Endothelial cell of umbilical vein (primary cell): ENCODE results near the gene GNPDA1. TPM values are rescaled to one million over a fixed set of nuclear protein-coding genes. Genes with fewer than 3 reads are reported as not detected.
A peak's percentile ranks its signal among the peaks of the same experiment; 100 is the strongest.

Experiments used
- BruUV-seq: library from RNA; stranded (reverse); fragments of 400-500 nt; replicated peaks from 2 replicates; lab custom pipeline; 2021; lab: Mats Ljungman, UMichigan
- CTCF ChIA-PET: fragments of 300-600, 350-600 bp; sonication (Branson Sonifier 250); formaldehyde crosslinking; loops from one replicate; lab custom pipeline; 2021; ENCODE audit warnings: antibody characterized with exemption, inconsistent platforms; lab: Charles Lee
- POLR2A ChIA-PET: fragments of 300-600, 350-600 bp; sonication (Branson Sonifier 250); formaldehyde crosslinking; loops from one replicate; lab custom pipeline; 2021; ENCODE audit warnings: antibody characterized with exemption, inconsistent platforms; lab: Charles Lee
- DNase-seq: peaks from one replicate; pipeline ENCODE4 v3.0.0-alpha.2; 2011; ENCODE audit warnings: low read depth, low spot score
- FAIRE-seq: peaks from 2 replicates; lab custom pipeline; 2011; peaks lifted over from hg19 to GRCh38; lab: Jason Lieb, UNC
- H2AFZ ChIP-seq: 2 replicates; pipeline ENCODE4 v1.6.0; 2012; ENCODE audit warnings: low read depth, low read length, control low read depth, inconsistent platforms
- H3K27ac ChIP-seq: 2 replicates; pipeline ENCODE4 v1.5.1; 2011; ENCODE audit warnings: low read depth, mild to moderate bottlenecking, control low read depth, low read length, moderate library complexity; ENCODE audit not compliant: insufficient read depth
- H3K27me3 ChIP-seq, 2 experiments: 2 replicates each; pipeline versions ENCODE4 v1.6.0 to v1.6.1; 2011; ENCODE audit warnings: low read length in 2 of 2, mixed read lengths in 1 of 2; ENCODE audit not compliant: control insufficient read depth in 2 of 2, insufficient read depth in 2 of 2
- H3K36me3 ChIP-seq, 2 experiments: 2 replicates in 1 of 2; 3 replicates in 1 of 2; pipeline ENCODE4 v1.5.1; 2011; ENCODE audit warnings: low read length in 2 of 2, mild to moderate bottlenecking in 1 of 2, moderate library complexity in 1 of 2; ENCODE audit not compliant: control insufficient read depth in 2 of 2, insufficient read depth in 2 of 2; ENCODE audit errors: extremely low read depth in 1 of 2
- H3K4me1 ChIP-seq: 3 replicates; pipeline ENCODE4 v1.5.1; 2011; ENCODE audit warnings: mild to moderate bottlenecking, low read length; ENCODE audit not compliant: control insufficient read depth, insufficient read depth; ENCODE audit errors: extremely low read depth
- H3K4me2 ChIP-seq: 2 replicates; pipeline ENCODE4 v1.6.1; 2011; ENCODE audit warnings: low read length, control low read depth, mixed read lengths; ENCODE audit not compliant: insufficient read depth
- H3K4me3 ChIP-seq, 3 experiments: fragments of 200-600 bp in 1 of 3; sonication (generic), shearing (Covaris generic) in 1 of 3; replicated peaks in 1 of 3; 2 replicates each; pipeline ENCODE4 v1.5.1; 2011 to 2016; ENCODE audit warnings: control low read depth in 3 of 3, low read length in 3 of 3, mild to moderate bottlenecking in 2 of 3, inconsistent platforms in 1 of 3, low read depth in 1 of 3, moderate library complexity in 1 of 3; ENCODE audit not compliant: insufficient read depth in 1 of 3
- H3K79me2 ChIP-seq: 2 replicates; pipeline ENCODE4 v1.6.0; 2012; ENCODE audit warnings: low read length, inconsistent platforms; ENCODE audit not compliant: control insufficient read depth, insufficient read depth
- H3K9ac ChIP-seq: replicated peaks from 2 replicates; pipeline ENCODE3; 2011; ENCODE audit warnings: low read length, control low read depth; ENCODE audit not compliant: insufficient read depth; ENCODE audit errors: extremely low read depth
- H3K9me1 ChIP-seq: replicated peaks from 3 replicates; pipeline ENCODE4 v1.6.0; 2011; ENCODE audit warnings: mild to moderate bottlenecking, low read length; ENCODE audit not compliant: control insufficient read depth, insufficient read depth; ENCODE audit errors: extremely low read depth
- H3K9me3 ChIP-seq: replicated peaks from 2 replicates; pipeline ENCODE4 v1.5.1; 2012; ENCODE audit warnings: low read length, inconsistent platforms; ENCODE audit not compliant: control insufficient read depth, insufficient read depth
- H4K20me1 ChIP-seq: replicated peaks from 2 replicates; pipeline ENCODE3; 2011; ENCODE audit warnings: mild to moderate bottlenecking, low read length; ENCODE audit not compliant: control insufficient read depth, insufficient read depth; ENCODE audit errors: extremely low read depth
- EZH2 ChIP-seq: IDR thresholded peaks from 2 replicates; pipeline ENCODE4 v1.6.1; 2012; ENCODE audit warnings: borderline replicate concordance, low read depth, mild to moderate bottlenecking, moderate library complexity, low read length, inconsistent platforms; ENCODE audit not compliant: severe bottlenecking
- FOS ChIP-seq: IDR thresholded peaks from 2 replicates; pipeline ENCODE4 v1.6.1; 2011; ENCODE audit warnings: mild to moderate bottlenecking, low read length, moderate library complexity, borderline replicate concordance; ENCODE audit not compliant: insufficient read depth
- JUN ChIP-seq: IDR thresholded peaks from 2 replicates; pipeline ENCODE4 v1.6.1; 2011; ENCODE audit warnings: borderline replicate concordance, low read depth; ENCODE audit not compliant: insufficient read length, insufficient read depth
- POLR2A ChIP-seq: IDR thresholded peaks from 2 replicates; pipeline ENCODE4 v1.6.1; 2012; ENCODE audit warnings: low read depth, mild to moderate bottlenecking, control low read depth, low read length
- dilution Hi-C: fragments of 300-500 bp; cut with MboI; formaldehyde crosslinking; loops from one replicate; pipeline ENCODE4 v1.15.0; 2019; ENCODE audit warnings: low sequenced_read_pairs; ENCODE audit not compliant: extremely low pct_ligation_motif_present
- intact Hi-C: fragments of 100-400 bp; cut with micrococcal nuclease; formaldehyde crosslinking; loops from one replicate; pipeline ENCODE4 v1.10.0; 2022
- polyA plus RNA-seq, 4 experiments: library from polyadenylated mRNA; depleted of rRNA in 3 of 4; stranded (reverse) in 3 of 4; unstranded in 1 of 4; fragments of >200 nt; gene quantifications; 2 replicates each; pipeline versions ENCODE4 v1.2.1 to v1.2.3, GENCODE V29; 2011 to 2012; ENCODE audit warnings: missing spikeins in 1 of 4
- total RNA-seq: library from RNA; stranded (reverse); gene quantifications from 2 replicates; pipeline ENCODE4 v1.2.3, GENCODE V29; 2021
- TF ChIP-seq, protein P1 (sequence below), 2 donors: IDR thresholded peaks; 1 replicate in 1 of 2; 2 replicates in 1 of 2; pipeline ENCODE4 v1.5.1; 2011; ENCODE audit warnings: low read length in 2 of 2, mild to moderate bottlenecking in 2 of 2, moderate library complexity in 2 of 2, control low read depth in 1 of 2, inconsistent platforms in 1 of 2, low read depth in 1 of 2; ENCODE audit not compliant: insufficient read depth in 1 of 2; ENCODE audit errors: extremely low read depth in 1 of 2

Gene GNPDA1
- total and polyA plus RNA-seq, 2 donors (not counting 3 experiments of a cell fraction or from before 2014, with no cell fraction given): 22.5 to 49.3 TPM

DNA sequence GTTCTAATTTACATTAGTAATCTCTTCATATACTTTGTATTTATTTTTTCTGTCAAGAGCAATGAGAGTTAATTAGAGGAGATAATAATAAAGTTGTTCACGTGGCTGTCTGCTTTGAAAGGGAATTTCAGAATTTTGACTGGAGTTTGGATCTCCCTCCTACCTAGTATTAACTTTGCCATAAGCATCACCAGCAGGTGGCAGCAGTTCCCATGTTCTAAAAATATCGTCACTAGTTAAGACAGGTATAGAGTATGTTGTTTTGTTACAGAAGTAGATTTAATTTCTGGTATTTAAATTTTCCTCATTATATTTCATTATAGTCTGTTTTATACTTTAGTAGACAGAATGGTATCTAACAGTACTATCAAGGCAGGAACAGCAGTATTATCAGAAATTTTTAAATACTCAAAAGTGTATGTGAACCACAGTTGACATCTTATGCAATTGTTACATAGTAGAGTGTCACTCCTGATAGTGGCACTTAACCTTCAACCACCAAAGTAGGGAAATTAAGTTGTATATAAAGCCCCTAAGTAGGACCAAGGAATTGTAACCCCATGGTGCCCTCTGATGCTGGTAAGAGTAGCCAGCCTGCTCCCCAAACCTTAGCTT is 20.4 kb downstream of the GNPDA1 start:
- no TSS peak for BruUV-seq
- Histone ChIP-seq H4K20me1 (no peaks in the 10 kb centered on the region), H3K4me1 (no peaks in the 10 kb centered on the region), H3K4me3 (no peak overlapping the region), H3K79me2 (no peaks in the 10 kb centered on the region), H2AFZ (no peak overlapping the region), H3K9me1 (no peaks in the 10 kb centered on the region), H3K27ac (no peak overlapping the region), H3K4me2 (no peak overlapping the region), H3K36me3 (peaks cover 4 to 17% of the 10 kb centered on the region in 2 experiments), H3K27me3 (no peaks in the 10 kb centered on the region), H3K9me3 (no peaks in the 10 kb centered on the region), H3K9ac (no peak overlapping the region)
- ChIA-PET POLR2A (interaction anchor here (1.0 kb wide), 1 partner anchor 151 kb away, joined by 7 read pairs; no protein-coding TSS in a partner anchor), CTCF (interaction anchor here (2.5 to 4.8 kb wide), 7 partner anchors 8 to 301 kb away, joined by 13 to 93 read pairs (median 22); partner anchors contain the start of gene GNPDA1)
- peak; percentile 68 for FAIRE-seq
- dilution Hi-C loops (loop anchor here (25.0 kb wide), 1 partner anchor 145 kb away; no protein-coding TSS in a partner anchor), intact Hi-C loops (loop anchor here (1.0 to 5.0 kb wide), 2 partner anchors 152 to 705 kb away; no protein-coding TSS in a partner anchor)
- DNase-seq: peak; percentile 72
- no peak for TF ChIP-seq FOS
- TF ChIP-seq, protein P1, sequence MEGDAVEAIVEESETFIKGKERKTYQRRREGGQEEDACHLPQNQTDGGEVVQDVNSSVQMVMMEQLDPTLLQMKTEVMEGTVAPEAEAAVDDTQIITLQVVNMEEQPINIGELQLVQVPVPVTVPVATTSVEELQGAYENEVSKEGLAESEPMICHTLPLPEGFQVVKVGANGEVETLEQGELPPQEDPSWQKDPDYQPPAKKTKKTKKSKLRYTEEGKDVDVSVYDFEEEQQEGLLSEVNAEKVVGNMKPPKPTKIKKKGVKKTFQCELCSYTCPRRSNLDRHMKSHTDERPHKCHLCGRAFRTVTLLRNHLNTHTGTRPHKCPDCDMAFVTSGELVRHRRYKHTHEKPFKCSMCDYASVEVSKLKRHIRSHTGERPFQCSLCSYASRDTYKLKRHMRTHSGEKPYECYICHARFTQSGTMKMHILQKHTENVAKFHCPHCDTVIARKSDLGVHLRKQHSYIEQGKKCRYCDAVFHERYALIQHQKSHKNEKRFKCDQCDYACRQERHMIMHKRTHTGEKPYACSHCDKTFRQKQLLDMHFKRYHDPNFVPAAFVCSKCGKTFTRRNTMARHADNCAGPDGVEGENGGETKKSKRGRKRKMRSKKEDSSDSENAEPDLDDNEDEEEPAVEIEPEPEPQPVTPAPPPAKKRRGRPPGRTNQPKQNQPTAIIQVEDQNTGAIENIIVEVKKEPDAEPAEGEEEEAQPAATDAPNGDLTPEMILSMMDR (IDR thresholded peaks at IDR 0.05; ENCODE audit: extremely low read depth in 1 of 2, insufficient read depth in 1 of 2, low read depth in 1 of 2, low read length in 2 of 2): peak; percentile 45 to 58

DNA sequence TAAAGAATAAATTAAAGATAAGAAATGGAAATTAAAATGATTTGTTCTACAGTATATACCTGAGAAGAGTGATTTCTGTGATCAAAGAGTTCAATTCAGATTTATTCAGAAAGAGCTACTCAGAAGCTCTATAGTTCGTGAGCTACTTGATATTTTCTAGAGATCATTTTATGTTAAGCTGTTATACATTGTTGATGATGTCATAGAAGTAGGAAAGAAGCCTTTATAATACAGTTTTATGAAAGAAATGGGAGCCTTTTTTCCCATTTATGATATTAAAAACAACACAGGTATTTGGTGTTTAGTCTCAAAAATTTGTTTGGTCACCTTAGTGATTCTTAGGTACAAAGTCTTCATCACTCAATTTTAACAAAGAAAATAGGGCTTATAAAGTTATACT is 23.1 kb downstream of the GNPDA1 start:
- Histone ChIP-seq H3K79me2 (no peaks in the 10 kb centered on the region), H2AFZ (no peak overlapping the region), H3K9me3 (no peaks in the 10 kb centered on the region), H3K9me1 (no peaks in the 10 kb centered on the region), H3K4me2 (no peak overlapping the region), H3K4me1 (no peaks in the 10 kb centered on the region), H3K27ac (no peak overlapping the region), H3K4me3 (no peak overlapping the region), H3K9ac (no peak overlapping the region), H3K27me3 (no peaks in the 10 kb centered on the region), H4K20me1 (no peaks in the 10 kb centered on the region), H3K36me3 (peaks cover 13 to 27% of the 10 kb centered on the region in 2 experiments)
- TF ChIP-seq JUN: no peak
- no peak for TF ChIP-seq EZH2
- TF ChIP-seq, protein P1 (IDR thresholded peaks at IDR 0.05; ENCODE audit: extremely low read depth in 1 of 2, insufficient read depth in 1 of 2, low read depth in 1 of 2, low read length in 2 of 2): no peak
- TF ChIP-seq POLR2A: no peak
- CTCF ChIA-PET: interaction anchor here (0.7 to 4.8 kb wide), 13 partner anchors 11 to 709 kb away, joined by 3 to 93 read pairs (median 13); partner anchors contain the start of genes GNPDA1 and RNF14
- DNase-seq (no peak), FAIRE-seq (no peak)
- intact Hi-C loops (loop anchor here (5.0 kb wide), 1 partner anchor 708 kb away; no protein-coding TSS in a partner anchor), dilution Hi-C loops (loop anchor here (25.0 kb wide), 1 partner anchor 148 kb away; no protein-coding TSS in a partner anchor)
- BruUV-seq: no TSS peak
- POLR2A ChIA-PET: interaction anchor here (0.7 kb wide), 1 partner anchor 31 kb away, joined by 3 read pairs; no protein-coding TSS in a partner anchor
